ENCODE results near the gene PHOSPHO1.

PHOSPHO1 gene

GRCh38 chr17:49213399-49213798 is 17.2 kb downstream of the PHOSPHO1 start:
- H3K4me3 ChIP-seq (ENCODE audit: insufficient read depth, low read length, poor library complexity, severe bottlenecking): peak overlapping the region; percentile 38
- no peaks in the 10 kb centered on the region for H3K9me3 ChIP-seq (ENCODE audit: insufficient read depth, low read length)

GRCh38 chr17:49210158-49211029 is 20.2 kb downstream of the PHOSPHO1 start, which contains the start of the genes ABI3 and GNGT2:
TSS of gene ABI3 (plus strand) at chr17:49210707. CDS start at chr17:49210725, 18 bp downstream.
TSS of gene GNGT2 (minus strand) at chr17:49210574. CDS start at chr17:49207422, 3,152 bp downstream.
- Histone ChIP-seq H3K27ac (ENCODE audit: low read depth, low read length) (peak within 1 kb of the TSS; percentile 87), H3K9me2 (replicated peaks; ENCODE audit: insufficient read depth, low read length) (no peaks in the 10 kb centered on the region), H3K27me3 (ENCODE audit: low read length) (no peaks in the 10 kb centered on the region), H3F3A (ENCODE audit: insufficient read depth) (peaks cover 37% of the 10 kb centered on the region), H3K79me2 (ENCODE audit: insufficient read depth, low read length) (peaks cover 20% of the 10 kb centered on the region), H2AFZ (ENCODE audit: low read depth, low read length, severe bottlenecking) (peak within 1 kb of the TSS; percentile 68), H3K9me3 (ENCODE audit: insufficient read depth, low read length) (no peaks in the 10 kb centered on the region), H3K9ac (ENCODE audit: low read length) (peak within 1 kb of the TSS; percentile 71), H4K20me1 (ENCODE audit: low read depth, low read length) (no peaks in the 10 kb centered on the region), H3K36me3 (ENCODE audit: low read length) (no peaks in the 10 kb centered on the region), H3K4me2 (ENCODE audit: low read depth, low read length, poor library complexity, severe bottlenecking) (peak within 1 kb of the TSS; percentile 88), H3K4me3 (ENCODE audit: insufficient read depth, low read length, poor library complexity, severe bottlenecking) (peak within 1 kb of the TSS; percentile 61)
- TF ChIP-seq EZH2phosphoT487 (conservative IDR thresholded peaks at IDR 0.05; ENCODE audit: low read length) (no peak), CTCF (IDR thresholded peaks at IDR 0.05; ENCODE audit: insufficient read depth, low read length, poor library complexity, severe bottlenecking) (no peak)

More at GRCh38 chr17:49213399-49213798, 17.2 kb downstream of the PHOSPHO1 start:
- H3K4me2 ChIP-seq (ENCODE audit: low read depth, low read length, poor library complexity, severe bottlenecking): peak overlapping the region; percentile 88
- TF ChIP-seq CTCF (IDR thresholded peaks at IDR 0.05; ENCODE audit: insufficient read depth, low read length, poor library complexity, severe bottlenecking) (no peak), EZH2phosphoT487 (conservative IDR thresholded peaks at IDR 0.05; ENCODE audit: low read length) (no peak)
- peak overlapping the region; percentile 87 for H3K27ac ChIP-seq (ENCODE audit: low read depth, low read length)
- no peaks in the 10 kb centered on the region for H4K20me1 ChIP-seq (ENCODE audit: low read depth, low read length)
- no peak overlapping the region for H2AFZ ChIP-seq (ENCODE audit: low read depth, low read length, severe bottlenecking)
- no peaks in the 10 kb centered on the region for H3K36me3 ChIP-seq (ENCODE audit: low read length)
- H3K9me2 ChIP-seq (replicated peaks; ENCODE audit: insufficient read depth, low read length): no peaks in the 10 kb centered on the region
- H3K79me2 ChIP-seq (ENCODE audit: insufficient read depth, low read length): peaks cover 20% of the 10 kb centered on the region
- H3K9ac ChIP-seq (ENCODE audit: low read length): peak overlapping the region; percentile 39
- no peaks in the 10 kb centered on the region for H3K27me3 ChIP-seq (ENCODE audit: low read length)
- H3F3A ChIP-seq (ENCODE audit: insufficient read depth): peaks cover 50% of the 10 kb centered on the region

GRCh38 chr17:49209061-49209571 is 21.5 kb downstream of the PHOSPHO1 start:
- Histone ChIP-seq H4K20me1 (ENCODE audit: low read depth, low read length) (no peaks in the 10 kb centered on the region), H3K9ac (ENCODE audit: low read length) (no peak overlapping the region), H3K9me3 (ENCODE audit: insufficient read depth, low read length) (no peaks in the 10 kb centered on the region), H3K4me2 (ENCODE audit: low read depth, low read length, poor library complexity, severe bottlenecking) (peak overlapping the region; percentile 88), H3K4me3 (ENCODE audit: insufficient read depth, low read length, poor library complexity, severe bottlenecking) (no peak overlapping the region), H3K79me2 (ENCODE audit: insufficient read depth, low read length) (peaks cover 19% of the 10 kb centered on the region), H3K27ac (ENCODE audit: low read depth, low read length) (no peak overlapping the region), H3F3A (ENCODE audit: insufficient read depth) (peaks cover 31% of the 10 kb centered on the region), H3K9me2 (replicated peaks; ENCODE audit: insufficient read depth, low read length) (no peaks in the 10 kb centered on the region), H2AFZ (ENCODE audit: low read depth, low read length, severe bottlenecking) (no peak overlapping the region), H3K36me3 (ENCODE audit: low read length) (no peaks in the 10 kb centered on the region), H3K27me3 (ENCODE audit: low read length) (no peaks in the 10 kb centered on the region)
- TF ChIP-seq EZH2phosphoT487 (conservative IDR thresholded peaks at IDR 0.05; ENCODE audit: low read length) (no peak), CTCF (IDR thresholded peaks at IDR 0.05; ENCODE audit: insufficient read depth, low read length, poor library complexity, severe bottlenecking) (no peak)

All from SU-DHL-6 (cell line).